ENCODE measurements around the gene SARNP. TPM values are rescaled to one million over a fixed set of nuclear protein-coding genes. Genes with fewer than 3 reads are reported as not detected.
A peak's percentile ranks its signal among the peaks of the same experiment; 100 is the strongest.

Gene SARNP
- total and polyA plus RNA-seq, 2 donors (not counting 1 experiment from before 2014, with no cell fraction given), result 88.5 to 183 TPM

- H3K4me2 ChIP-seq (ENCODE audit: extremely low read depth, insufficient read depth, low read length), result no peak overlapping the region
Measured at GRCh38 chr12:55843431-55843830, 25.9 kb upstream of the SARNP start.

DNA sequence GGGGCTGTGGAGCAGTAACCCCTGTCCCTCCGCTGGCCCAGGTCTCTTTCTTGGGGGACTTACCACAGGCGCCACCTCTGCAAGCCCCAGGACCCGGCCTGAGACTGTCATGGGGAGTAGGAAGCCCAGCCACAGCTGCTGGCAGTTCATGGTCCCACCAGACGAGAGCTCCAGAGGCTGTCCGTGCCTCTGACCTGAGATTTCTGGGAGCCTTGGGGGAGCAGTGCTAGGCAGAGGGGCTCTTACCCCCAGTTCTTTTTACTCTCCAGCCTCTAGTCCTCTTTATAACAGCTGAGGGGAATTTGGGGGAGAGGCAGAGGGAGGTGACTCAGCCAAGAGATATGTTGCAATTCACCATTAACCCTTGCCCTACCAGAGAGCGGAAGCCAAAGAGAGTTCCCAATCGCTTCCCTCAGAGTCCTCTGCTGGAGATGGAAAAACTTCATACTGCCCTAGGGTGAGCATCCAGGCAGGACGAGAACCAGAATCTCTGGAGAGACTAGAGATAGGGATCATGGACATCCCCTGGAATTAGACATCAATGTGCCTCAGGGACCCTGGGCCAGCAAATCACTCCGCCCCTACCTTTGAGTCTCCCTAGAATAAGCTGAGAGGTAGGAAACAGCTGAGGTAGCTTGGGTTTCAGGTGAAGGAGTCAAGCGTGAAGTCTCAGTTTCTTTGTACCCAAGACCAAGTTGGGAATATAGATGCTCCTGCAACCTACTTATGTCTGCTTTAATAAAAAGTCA lies 25.3 kb upstream of the SARNP start, which contains the start of gene MMP19:
MMP19 (minus strand) TSS at position 256 of the 749 bp plus-strand sequence; CDS start at position 150, 106 bp downstream.
- peak within 1 kb of the TSS; percentile 63 for H3K9ac ChIP-seq (ENCODE audit: insufficient read depth, low read length)
- no peaks in the 10 kb centered on the region for H3K9me3 ChIP-seq (ENCODE audit: control insufficient read depth, insufficient read depth, low read depth, low read length)
- no peak for TF ChIP-seq EZH2 (IDR thresholded peaks at IDR 0.05; ENCODE audit: low read length, missing control alignments)
- peak within 1 kb of the TSS; percentile 24 for H2AFZ ChIP-seq (ENCODE audit: low read length)
- no peaks in the 10 kb centered on the region for H4K20me1 ChIP-seq (ENCODE audit: control insufficient read depth, extremely low read depth, insufficient read depth, low read length)
- H3K4me2 ChIP-seq (ENCODE audit: extremely low read depth, insufficient read depth, low read length), result peak within 1 kb of the TSS; percentile 94
- peaks cover 12% of the 10 kb centered on the region for H3K4me1 ChIP-seq (ENCODE audit: control insufficient read depth, extremely low read depth, insufficient read depth, low read length)
- peak within 1 kb of the TSS; percentile 47 to 83 (median 67) for H3K4me3 ChIP-seq (replicated peaks in 1 of 4; ENCODE audit: control extremely low read depth in 1 of 4, insufficient read depth in 1 of 4, low read depth in 3 of 4, low read length in 4 of 4)
- no peaks in the 10 kb centered on the region for H3K79me2 ChIP-seq (ENCODE audit: control insufficient read depth, insufficient read depth, low read length)
- no peaks in the 10 kb centered on the region for H3K27me3 ChIP-seq (ENCODE audit: control insufficient read depth, insufficient read depth, low read length)
- DNase-seq (ENCODE audit: low read depth in 2 of 2), result peak; percentile 80 to 91
- peaks cover 4% of the 10 kb centered on the region for H3K36me3 ChIP-seq (ENCODE audit: control insufficient read depth, insufficient read depth, low read length)
- H3K27ac ChIP-seq (ENCODE audit: insufficient read depth, low read length), result peak within 1 kb of the TSS; percentile 81

More at GRCh38 chr12:55843431-55843830, 25.9 kb upstream of the SARNP start:
- Histone ChIP-seq H3K27me3 (ENCODE audit: control insufficient read depth, insufficient read depth, low read length) (no peaks in the 10 kb centered on the region), H2AFZ (ENCODE audit: low read length) (no peak overlapping the region), H4K20me1 (ENCODE audit: control insufficient read depth, extremely low read depth, insufficient read depth, low read length) (no peaks in the 10 kb centered on the region), H3K9ac (ENCODE audit: insufficient read depth, low read length) (no peak overlapping the region), H3K27ac (ENCODE audit: insufficient read depth, low read length) (peak overlapping the region; percentile 5), H3K9me3 (ENCODE audit: control insufficient read depth, insufficient read depth, low read depth, low read length) (no peaks in the 10 kb centered on the region), H3K36me3 (ENCODE audit: control insufficient read depth, insufficient read depth, low read length) (peaks cover 4% of the 10 kb centered on the region), H3K4me1 (ENCODE audit: control insufficient read depth, extremely low read depth, insufficient read depth, low read length) (peaks cover 12% of the 10 kb centered on the region), H3K79me2 (ENCODE audit: control insufficient read depth, insufficient read depth, low read length) (no peaks in the 10 kb centered on the region), H3K4me3 (replicated peaks in 1 of 4; ENCODE audit: control extremely low read depth in 1 of 4, insufficient read depth in 1 of 4, low read depth in 3 of 4, low read length in 4 of 4) (no peak overlapping the region)
- no peak for TF ChIP-seq CTCF (conservative IDR thresholded peaks at IDR 0.05 in 1 of 2, IDR thresholded peaks at IDR 0.05 in 1 of 2; ENCODE audit: low read depth in 1 of 2, low read length in 2 of 2)
- no peak for TF ChIP-seq EZH2 (IDR thresholded peaks at IDR 0.05; ENCODE audit: low read length, missing control alignments)
- DNase-seq (ENCODE audit: low read depth in 2 of 2), result no peak

- Histone ChIP-seq H3K9me3 (ENCODE audit: control insufficient read depth, insufficient read depth, low read depth, low read length) (no peaks in the 10 kb centered on the region), H3K27ac (ENCODE audit: insufficient read depth, low read length) (no peak overlapping the region), H3K4me1 (ENCODE audit: control insufficient read depth, extremely low read depth, insufficient read depth, low read length) (peaks cover 2% of the 10 kb centered on the region), H3K27me3 (ENCODE audit: control insufficient read depth, insufficient read depth, low read length) (no peaks in the 10 kb centered on the region), H3K4me3 (replicated peaks in 1 of 4; ENCODE audit: control extremely low read depth in 1 of 4, insufficient read depth in 1 of 4, low read depth in 3 of 4, low read length in 4 of 4) (peak overlapping the region in 2 of 4 experiments; percentile 76 to 83), H3K4me2 (ENCODE audit: extremely low read depth, insufficient read depth, low read length) (no peak overlapping the region), H4K20me1 (ENCODE audit: control insufficient read depth, extremely low read depth, insufficient read depth, low read length) (no peaks in the 10 kb centered on the region), H3K79me2 (ENCODE audit: control insufficient read depth, insufficient read depth, low read length) (no peaks in the 10 kb centered on the region), H3K9ac (ENCODE audit: insufficient read depth, low read length) (no peak overlapping the region), H3K36me3 (ENCODE audit: control insufficient read depth, insufficient read depth, low read length) (peaks cover 5% of the 10 kb centered on the region), H2AFZ (ENCODE audit: low read length) (no peak overlapping the region)
- TF ChIP-seq EZH2 (IDR thresholded peaks at IDR 0.05; ENCODE audit: low read length, missing control alignments), result no peak
- DNase-seq (ENCODE audit: low read depth in 2 of 2), result no peak
Measured at GRCh38 chr12:55840581-55841351, 23.2 kb upstream of the SARNP start.
